ENCODE measurements around the gene F3. TPM values are rescaled to one million over a fixed set of nuclear protein-coding genes. Genes with fewer than 3 reads are reported as not detected.

Gene F3
- polyA plus RNA-seq, 4 donors = 37.5 to 60.7 (median 48.0) TPM

DNA sequence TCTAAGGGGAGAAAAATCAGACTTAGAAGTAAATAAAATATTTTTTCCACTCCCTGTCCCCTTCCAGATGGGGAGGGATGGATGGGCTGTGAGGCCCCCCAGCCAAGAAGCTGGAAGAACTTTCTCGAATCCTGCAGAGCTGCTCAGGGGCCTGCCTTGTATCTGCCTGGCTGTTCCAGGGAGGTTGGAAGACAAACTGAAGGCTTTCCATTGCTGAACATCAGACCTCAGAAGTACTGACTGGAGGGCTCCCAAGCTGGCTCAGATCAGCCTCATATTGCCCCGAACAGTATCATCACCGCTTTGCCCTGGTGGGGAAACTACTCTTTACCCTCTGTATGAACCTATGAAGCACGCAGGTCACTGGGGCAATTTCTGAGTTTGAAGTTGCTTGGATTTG lies 12.4 kb upstream of the F3 start:
- no peak for DNase-seq (ENCODE audit: low read depth in 4 of 4, low spot score in 3 of 4)

DNA sequence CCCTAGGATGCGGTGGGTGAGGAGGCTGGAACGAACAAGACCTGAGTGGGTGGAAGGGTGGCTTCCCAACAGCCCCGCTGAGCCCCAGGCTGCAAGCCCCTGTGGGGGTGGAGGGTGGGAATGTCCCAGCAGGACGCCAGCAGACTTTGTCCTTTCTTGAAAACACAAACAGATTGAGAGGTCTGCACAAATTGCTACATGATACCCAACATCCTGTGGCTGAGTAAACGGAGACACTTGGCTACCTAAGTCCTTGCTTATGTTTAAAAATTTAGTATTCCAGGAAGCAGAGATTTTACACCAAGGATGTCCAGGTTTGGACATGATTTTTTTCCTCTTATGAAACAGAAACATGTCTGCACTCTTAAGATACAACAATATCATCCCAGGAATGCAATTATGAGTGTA lies 11.8 kb upstream of the F3 start:
- no peak for DNase-seq (ENCODE audit: low read depth in 4 of 4, low spot score in 3 of 4)

DNA sequence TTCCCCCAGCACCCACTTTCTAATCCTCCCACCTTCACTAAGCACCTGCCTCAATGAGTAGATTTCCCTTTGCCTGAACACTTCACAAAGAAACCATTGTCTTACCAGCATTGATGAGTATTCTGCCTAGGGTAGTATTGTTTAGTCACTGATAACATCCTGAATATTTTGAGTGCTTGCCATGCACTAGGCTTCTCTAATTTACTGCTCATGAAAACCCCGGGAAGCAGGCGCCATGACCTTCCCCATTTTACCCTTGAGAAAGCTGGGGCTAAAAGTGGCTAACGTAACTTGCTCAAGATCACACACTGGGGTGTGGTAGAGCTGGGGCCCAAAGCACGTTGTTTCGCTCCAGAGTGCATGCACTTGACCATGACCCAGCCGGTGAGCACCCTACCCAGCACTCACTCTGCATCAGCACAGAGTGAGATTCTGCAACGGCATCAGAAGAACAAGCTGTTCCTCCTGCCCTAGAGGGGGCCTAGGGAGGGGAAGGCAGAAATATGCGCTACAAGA lies 10.6 kb upstream of the F3 start:
- no peak for DNase-seq (ENCODE audit: low read depth in 4 of 4, low spot score in 3 of 4)

DNA sequence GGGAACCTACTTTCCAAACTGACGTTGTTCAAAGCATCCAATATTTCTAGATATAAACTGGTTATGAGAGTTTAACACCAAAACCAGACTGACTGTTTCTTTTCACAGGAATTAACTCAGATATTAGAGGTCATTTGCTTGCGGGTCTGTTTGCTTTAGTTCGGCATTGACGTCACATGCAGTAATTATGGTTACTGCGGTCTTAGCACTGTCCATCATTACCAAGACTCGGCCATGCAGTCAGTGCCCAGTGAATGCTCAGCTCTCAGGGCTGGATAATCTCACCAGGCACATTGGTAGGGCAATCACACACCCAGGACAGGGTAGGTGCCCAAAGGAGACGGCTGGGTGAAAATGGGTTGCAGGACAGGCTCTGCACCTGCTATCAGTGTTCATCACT lies 9.9 kb upstream of the F3 start:
- no peak for DNase-seq (ENCODE audit: low read depth in 4 of 4, low spot score in 3 of 4)

DNA sequence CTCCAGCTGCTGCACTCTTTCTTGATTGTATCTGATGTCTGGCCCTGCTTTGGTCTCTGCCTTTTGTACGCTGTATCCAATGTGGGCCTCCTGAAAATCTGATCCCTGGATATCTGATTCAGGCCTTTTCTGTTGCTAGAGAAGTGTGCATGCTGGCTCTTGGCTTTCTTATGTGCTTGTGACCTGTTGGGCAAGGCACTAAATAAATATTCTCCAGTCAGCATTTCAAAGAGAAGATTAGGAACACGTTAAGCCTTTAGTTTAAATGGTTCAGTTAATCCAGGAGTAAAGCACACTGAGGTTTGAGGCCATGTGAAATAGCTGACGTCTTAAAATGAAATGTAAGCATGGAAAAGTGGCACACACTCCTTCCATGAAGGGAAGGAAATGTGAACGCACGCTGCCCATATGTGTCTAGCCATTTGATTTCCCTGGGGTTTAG lies 9.3 kb upstream of the F3 start:
- no peak for DNase-seq (ENCODE audit: low read depth in 4 of 4, low spot score in 3 of 4)

DNA sequence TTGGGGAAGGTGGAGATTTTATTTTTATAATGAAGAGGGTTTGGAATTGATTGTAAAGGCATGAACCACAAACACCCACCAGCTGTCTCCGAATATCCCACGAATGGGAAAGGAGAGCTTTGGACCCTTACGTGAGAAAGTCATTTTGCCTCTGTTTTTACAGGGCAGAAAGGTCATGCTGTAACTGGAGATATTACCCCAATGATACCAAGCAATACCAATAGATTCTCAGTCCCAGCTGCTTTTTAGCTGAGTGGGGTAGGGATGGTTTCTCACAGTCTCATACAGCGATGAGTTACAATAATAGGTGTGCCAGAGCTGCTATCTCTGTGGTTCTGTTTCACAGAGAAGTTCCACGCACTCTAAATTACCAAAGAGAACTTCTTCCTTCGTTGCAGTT lies 8.8 kb upstream of the F3 start:
- DNase-seq (ENCODE audit: low read depth in 4 of 4, low spot score in 3 of 4) = no peak

DNA sequence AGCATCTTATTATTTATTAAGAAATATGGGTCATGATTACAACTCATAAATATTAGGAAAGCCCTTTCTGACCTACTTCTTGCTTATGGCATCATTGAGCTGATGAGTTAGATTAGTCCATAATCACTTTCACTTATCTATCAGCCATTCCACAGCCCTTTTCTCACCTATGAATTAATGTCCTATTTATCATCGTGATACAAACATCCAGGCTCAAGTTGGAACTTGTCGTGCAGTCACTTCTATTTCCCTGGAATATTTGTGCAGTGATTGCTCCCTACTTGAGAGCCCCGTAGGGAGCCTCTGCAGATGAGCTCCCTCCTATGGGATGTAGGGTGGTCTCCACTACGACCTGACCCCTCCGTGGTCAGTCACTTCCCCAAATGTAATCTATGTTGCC lies 8.1 kb upstream of the F3 start:
- DNase-seq (ENCODE audit: low read depth in 4 of 4, low spot score in 3 of 4) = no peak

DNA sequence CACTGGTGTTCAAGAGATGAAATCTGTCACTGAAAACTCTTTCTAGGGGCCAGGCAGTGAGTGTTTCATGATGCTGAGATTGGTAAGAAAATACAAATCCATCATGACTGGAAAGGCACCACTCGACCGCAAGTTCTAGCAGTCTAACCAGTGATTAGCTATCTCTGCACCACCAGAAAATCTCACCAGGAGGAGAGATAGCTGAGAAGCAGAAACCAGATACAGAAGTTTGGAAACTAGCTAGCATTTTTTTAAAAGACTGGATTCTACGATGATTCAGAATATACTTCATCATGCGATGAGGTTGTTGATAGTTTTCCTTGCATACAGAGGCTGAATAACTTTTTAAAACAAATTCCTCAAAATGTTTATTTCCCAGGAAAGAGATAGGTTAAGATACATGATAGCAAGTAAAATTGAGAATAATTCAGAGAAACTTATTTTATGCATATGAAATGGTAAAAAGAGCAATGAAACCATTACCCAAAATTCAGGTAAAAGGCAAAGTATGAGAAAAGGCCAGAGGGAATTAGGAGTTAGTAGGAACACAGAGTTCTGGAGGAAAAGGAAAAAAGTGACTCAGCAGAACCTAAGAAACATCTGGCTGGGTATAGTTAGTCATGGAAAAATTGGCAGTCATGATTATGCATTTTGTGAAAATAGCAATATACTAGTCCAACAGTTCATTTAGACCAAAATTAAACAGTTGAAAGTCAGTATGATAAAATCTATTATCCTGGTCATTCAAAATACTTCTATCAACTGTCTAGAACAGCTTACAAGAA lies 3.3 kb upstream of the F3 start:
- no peak for DNase-seq (ENCODE audit: low read depth in 4 of 4, low spot score in 3 of 4)

DNA sequence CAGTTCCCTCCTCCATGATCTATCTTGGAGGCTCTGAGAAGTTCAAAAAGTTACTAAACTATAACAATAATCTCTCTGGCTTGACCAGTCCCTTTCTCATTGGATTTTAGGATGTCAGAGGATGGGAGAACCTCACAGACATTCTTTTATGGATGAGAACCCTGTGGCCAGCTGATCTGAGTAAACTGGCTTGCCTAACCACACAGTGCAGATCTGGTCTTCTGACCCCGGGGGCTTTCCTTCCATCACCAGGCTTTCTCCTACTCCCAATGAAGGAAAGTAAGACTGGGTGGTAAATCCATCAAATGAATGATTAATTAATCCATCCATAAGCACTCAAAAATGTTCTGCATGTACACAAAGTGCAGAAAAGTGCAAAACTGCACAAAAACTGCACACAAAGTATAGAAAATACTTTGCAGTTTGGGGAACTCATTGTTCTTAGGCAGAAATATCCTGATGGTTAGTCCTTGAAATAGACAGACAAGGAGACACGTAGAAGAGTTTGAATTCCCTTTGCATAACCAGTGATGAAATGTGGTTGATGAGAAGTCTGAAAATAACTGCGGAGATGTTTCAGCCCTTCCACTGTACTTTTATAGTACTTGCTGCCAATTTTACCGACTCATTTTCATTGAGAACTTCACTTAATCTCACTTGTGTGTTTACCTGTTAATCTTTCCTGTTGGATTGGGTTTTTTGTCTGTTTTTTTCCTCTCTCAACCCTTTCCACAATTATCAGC lies 2.5 kb upstream of the F3 start:
- DNase-seq (ENCODE audit: low read depth in 4 of 4, low spot score in 3 of 4) = no peak

DNA sequence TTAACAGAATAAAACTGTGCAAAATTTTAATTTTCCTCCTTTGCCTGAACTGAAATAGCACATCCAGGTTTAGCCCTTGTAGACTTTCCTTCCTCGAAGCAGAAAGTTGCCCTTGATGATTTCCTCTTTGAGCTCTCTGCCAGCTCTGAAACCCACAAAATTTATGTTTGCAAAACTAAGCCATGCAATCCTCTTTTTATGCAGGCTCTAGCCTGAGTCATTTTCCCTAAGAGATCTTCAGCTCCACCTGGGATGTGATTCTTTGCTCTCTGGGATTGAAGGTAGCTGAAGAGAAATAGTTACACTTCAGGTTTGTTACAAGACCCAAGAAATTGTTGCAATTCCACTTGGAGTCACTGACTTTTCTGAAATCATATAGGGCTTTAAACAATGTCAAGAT lies 1.4 kb upstream of the F3 start:
- no peak for DNase-seq (ENCODE audit: low read depth in 4 of 4, low spot score in 3 of 4)

DNA sequence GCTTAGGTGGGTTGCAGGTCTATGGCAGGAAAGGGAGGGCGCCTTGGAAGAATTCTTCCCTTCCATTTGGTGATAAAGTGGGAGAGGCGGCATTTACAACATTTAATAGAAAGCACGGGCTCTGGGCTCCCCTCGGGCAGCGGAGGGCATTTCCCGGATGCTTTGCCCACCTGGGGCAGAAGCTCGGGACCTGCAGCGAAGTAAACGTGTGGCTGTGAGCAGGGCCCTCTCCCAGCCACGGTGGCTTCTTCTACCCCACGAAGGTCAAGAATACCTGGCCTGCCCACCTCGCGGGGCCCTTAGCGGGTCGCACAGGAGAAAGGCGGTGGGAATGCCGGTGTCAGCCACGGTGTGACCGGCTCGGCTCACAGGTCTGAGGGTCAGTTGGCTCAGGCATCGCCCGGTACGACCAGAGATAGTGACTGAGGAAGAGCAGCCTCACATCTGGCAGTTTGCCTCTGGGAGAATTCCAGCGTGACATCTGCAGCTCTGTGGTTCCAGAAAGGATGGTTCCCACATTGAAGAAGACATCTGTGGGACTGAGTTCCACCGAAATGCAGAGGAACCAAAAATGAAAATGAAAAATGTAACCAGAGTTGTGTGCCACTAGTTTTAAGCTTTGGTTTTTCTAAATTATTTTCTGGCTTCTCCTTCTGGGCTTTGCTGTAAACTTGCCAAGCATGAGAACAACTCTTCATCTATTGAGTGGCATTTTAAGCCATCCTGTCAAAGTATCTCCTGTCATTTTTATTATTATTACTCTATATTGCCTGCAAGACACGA lies 720 bp upstream of the F3 start:
- peak in 1 of 4 donors; percentile 5 for DNase-seq (ENCODE audit: low read depth in 4 of 4, low spot score in 3 of 4)

DNA sequence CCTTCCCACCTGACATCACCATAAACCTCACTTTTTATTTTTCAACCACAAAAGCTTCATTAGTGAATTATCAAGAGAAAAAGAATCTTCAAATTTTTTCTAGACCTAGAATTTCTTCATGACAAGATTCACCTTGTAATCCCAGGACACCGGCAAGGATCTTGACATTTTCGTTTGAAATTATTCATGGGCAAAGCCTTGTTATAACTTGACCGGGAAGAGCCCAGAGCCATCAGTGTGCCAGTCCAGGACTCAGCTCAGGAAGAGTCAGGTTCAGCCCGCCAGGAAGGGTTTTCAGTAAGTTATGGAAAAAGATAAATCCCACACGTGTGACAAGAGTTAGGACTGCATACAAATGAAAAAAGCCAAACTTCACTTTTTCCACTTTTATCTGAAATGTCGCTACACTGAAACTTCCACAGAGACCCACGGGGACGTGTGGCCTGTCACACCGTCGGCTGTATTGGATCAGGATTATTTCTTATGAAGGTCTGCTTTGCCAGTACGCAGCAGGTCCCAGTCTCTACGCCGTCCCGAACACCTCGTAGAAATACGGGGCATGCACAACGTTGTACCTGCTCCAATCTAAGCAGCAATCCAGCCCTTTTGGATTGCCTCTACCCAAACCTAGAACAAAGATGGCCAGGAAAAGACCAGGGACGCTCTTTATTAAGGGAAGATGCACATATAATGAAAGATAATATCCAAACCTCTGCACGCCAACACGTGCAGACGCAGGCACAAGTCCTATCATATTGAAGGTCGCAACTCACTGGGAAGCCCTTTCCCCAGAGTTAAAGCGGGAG lies 916 bp downstream of the F3 start:
- no peak for DNase-seq (ENCODE audit: low read depth in 4 of 4, low spot score in 3 of 4)

DNA sequence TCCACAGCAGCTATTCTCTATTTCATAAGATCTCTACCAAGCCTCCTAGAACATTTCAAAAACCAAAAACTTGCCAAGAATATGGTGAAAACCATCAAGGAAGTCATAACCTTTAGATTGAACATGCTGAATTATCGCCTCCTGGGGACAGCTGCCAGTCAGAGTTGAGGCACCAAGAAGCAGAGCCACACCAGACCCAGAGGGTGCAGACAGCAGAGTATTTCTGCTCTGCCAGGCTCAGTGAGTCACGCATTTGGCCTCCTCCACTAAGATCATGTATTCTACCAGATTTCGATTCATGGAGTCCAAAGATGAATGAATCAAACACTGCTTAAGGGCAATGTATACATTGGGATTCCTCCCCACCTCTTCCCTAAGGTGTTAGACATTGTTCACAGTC lies 2.1 kb downstream of the F3 start:
- no peak for DNase-seq (ENCODE audit: low read depth in 4 of 4, low spot score in 3 of 4)

DNA sequence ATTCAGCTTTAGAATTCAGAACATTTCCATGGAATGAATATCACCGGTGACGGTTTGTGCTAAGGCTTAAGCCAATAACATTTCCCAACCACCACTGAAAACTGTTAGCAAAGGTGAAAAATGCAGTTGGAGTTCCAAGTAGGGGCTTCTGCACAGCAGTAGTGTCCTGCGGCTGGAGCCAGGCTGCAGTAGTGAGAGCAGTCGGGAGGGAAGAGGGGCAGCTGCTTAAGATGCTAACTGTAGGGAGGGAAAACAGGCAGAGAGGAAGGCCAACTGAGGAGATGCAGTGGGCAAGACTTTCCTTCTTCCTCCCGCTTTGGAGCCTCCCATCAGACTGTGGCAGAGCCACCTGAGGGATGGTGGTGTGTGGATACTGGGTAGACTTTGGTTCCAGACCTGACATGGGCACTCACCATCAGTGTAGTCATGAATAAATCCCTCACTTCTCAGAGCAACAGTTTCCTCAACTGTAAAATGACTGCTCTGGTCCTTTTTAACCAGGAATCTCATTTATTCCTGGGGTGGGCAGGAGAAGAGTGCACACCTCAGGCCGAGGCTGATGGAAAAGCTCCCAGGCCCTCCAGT lies 3.2 kb downstream of the F3 start:
- no peak for DNase-seq (ENCODE audit: low read depth in 4 of 4, low spot score in 3 of 4)

DNA sequence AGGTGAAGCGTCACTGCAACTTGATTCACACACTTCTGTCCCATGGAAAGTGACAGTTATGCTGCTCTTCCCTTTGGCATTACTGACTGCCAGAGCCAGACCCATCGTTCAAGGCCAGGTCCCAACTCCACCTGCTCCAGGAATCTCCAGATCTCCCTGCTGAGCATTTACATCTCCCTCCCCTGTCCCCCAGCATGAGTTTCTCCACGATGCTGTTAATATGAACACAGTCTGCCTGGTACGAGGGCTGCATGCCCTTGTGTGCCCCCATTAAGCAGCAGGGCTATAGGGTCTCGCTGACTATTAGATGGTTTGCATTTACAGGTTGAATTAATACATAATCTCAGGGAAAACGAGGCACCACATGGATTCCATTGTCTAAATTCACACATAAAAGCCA lies 4.3 kb downstream of the F3 start:
- DNase-seq (ENCODE audit: low read depth in 4 of 4, low spot score in 3 of 4) = no peak

DNA sequence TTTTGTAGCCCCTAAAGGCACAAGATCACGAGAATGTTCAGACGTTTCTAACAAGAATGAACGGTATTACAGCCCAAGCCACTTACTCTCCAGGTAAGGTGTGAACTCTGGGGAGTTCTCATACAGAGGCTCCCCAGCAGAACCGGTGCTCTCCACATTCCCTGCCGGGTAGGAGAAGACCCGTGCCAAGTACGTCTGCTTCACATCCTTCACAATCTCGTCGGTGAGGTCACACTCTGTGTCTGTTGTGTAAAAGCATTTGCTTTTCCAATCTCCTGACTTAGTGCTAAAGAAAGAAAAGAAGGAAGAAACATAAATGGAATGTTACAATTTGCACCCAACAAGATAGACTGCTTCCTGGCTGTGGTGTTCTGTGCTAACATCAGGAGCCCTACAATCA lies 5.7 kb downstream of the F3 start:
- no peak for DNase-seq (ENCODE audit: low read depth in 4 of 4, low spot score in 3 of 4)

DNA sequence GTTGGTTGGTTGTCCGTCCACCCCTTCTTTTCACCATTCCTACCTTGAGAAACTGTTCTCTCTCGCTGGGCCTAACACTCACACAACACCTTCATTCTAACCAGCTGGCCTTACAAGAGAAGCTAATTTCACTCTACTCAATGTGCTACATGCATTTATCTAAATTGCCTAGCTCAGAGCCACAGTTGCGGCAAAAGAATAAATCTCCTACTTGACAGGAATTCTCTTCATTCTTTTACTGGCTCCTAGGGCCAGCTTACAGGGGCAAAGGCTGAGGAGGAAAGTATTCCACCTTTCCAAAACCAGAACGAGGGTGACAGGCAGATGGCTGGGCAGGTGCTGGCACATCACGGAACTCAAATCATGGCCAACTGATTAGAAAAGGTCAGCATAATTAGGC lies 6.5 kb downstream of the F3 start:
- no peak for DNase-seq (ENCODE audit: low read depth in 4 of 4, low spot score in 3 of 4)

DNA sequence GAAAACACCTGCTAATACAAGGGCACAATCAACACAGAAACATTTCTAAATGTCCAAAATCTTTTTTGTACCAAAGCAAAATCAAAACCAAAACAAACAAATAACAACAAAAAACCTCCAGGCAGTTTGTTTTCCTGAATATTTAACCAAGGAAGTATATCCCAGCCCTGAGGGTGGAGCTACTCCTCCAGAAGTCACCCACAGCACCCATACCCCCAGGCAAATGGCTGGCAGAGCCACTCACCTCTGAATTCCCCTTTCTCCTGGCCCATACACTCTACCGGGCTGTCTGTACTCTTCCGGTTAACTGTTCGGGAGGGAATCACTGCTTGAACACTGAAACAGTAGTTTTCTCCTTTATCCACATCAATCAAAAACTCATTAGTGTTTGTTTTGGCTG lies 9.5 kb downstream of the F3 start:
- DNase-seq (ENCODE audit: low read depth in 4 of 4, low spot score in 3 of 4) = no peak

DNA sequence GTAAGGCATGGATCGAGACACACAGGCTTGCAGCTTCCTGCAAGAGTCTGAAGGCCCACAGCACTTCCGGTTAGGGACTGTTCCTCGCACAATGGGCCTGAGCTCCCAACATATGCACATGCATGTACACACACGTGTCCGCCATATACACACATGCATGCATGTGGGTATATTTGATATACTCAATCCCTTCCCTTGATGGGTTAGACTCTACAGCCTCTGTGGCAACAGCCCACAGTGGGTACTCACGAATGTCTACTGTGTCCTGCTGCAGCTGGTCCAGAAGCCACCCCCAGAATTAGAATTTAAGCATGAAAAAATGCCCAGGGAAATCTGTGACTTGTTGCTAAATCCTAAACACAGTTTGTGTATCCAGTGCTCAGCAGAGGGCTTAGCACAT lies 9.9 kb downstream of the F3 start:
- no peak for DNase-seq (ENCODE audit: low read depth in 4 of 4, low spot score in 3 of 4)

DNA sequence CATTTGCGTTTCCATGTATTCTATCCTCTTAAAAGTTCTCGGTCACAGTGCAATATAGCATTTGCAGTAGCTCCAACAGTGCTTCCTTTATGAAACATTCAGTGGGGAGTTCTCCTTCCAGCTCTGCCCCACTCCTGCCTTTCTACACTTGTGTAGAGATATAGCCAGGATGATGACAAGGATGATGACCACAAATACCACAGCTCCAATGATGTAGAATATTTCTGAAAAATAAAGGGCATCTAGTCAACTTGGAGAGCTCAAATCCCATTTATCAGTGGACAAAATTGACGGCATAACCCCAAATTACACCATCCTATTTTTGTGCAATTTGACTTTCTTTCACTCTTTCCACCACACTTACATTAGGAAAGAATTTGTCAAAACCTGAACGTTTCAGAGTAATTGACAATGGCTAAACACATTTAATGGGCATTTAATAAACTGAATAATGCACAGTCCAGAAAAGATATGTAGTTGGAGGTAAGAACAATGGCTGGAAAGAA lies 11.1 kb downstream of the F3 start:
- DNase-seq (ENCODE audit: low read depth in 4 of 4, low spot score in 3 of 4) = no peak
